ENCODE results near the gene TTLL4. TPM values are rescaled to one million over a fixed set of nuclear protein-coding genes. Genes with fewer than 3 reads are reported as not detected.
A peak's percentile ranks its signal among the peaks of the same experiment; 100 is the strongest.

Gene TTLL4
- total RNA-seq, 1 experiment from 2014 or later = 22.9 TPM

DNA sequence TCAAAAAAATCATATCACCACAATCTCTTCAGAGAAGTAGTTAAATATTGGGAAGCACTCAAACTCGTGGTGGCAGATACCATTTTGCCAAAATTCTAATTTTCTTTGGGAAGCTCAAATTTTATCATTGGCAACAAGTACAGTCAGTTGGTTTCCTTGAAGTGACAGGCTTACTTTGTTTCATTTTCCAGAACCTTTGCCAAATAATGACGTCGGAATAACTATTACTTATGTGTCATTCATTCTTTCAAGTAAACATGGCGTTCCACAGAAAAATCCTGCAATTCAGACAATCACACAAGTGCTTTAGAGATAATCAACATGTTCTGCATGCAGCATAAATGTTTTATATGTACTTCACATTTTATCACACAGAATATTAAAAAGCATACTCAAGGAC is 5.4 kb downstream of the TTLL4 start:
- no peak for DNase-seq (ENCODE audit: low read depth)

DNA sequence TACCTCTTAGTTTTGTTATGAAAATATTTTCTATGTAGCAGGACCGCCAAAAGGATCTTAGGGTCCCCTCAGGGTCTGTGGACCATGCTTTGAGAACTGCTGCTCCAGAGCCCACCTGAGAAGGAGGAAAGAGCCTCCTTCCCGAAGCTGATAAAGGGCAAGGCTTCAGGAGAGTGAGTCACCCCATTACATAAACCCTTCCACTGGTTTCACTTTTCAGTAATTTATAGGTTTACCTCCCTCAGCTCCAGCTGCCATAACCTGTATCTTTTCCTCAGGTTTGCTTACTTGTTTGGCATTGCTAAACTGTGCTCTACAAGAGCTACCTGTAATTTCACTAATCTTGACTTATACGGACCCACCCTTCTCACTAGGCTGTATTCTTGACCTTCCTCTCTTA is 6.6 kb downstream of the TTLL4 start:
- DNase-seq (ENCODE audit: low read depth) = peak; percentile 40

DNA sequence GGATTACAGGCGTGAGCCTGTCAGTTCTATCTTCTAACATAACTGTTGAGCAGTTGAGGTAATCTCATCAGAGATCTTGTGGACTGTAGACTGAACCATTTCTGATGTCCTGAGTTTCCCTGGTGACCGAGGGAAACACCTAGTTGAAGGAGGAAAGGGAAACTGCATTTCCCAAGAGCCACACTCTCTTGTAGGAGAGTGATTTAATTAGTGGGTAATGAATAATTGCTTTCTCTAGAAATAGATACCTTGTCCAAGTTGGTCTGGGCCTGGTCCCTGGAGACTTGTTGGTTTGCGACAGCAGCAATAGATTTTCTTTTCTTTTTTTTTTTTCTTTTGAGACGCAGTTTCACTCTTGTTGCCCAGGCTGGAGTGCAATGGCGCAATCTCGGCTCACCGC is 7.4 kb downstream of the TTLL4 start:
- no peak for DNase-seq (ENCODE audit: low read depth)

- DNase-seq (ENCODE audit: low read depth) = no peak
Measured at GRCh38 chr2:218719457-218719856, 8.8 kb downstream of the TTLL4 start.

GRCh38 chr2:218720048-218721041 is 9.7 kb downstream of the TTLL4 start:
- DNase-seq (ENCODE audit: low read depth) = no peak

GRCh38 chr2:218721488-218721887 is 10.9 kb downstream of the TTLL4 start:
- DNase-seq (ENCODE audit: low read depth) = no peak

GRCh38 chr2:218721934-218722333 is 11.3 kb downstream of the TTLL4 start:
- no peak for DNase-seq (ENCODE audit: low read depth)

DNA sequence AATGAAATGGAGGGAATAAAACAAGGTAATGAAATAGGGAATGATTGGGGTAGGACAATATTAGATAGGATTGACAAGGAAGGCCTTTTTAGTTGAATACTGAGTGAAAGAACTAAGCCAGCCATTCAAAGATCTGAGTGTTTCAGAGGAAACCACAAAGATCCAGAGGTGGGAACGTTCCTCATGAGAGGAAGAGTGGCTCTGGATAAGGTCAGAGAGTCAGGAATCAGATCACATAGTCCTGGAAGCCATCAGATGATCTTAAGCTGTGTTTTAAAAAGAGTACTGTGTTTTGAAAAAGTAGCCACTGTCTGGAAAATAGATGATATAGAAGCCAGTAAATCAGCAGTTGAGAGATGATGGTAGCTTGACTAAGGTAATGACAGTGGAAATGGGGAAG is 11.8 kb downstream of the TTLL4 start:
- DNase-seq (ENCODE audit: low read depth) = no peak

GRCh38 chr2:218722876-218723785 is 12.5 kb downstream of the TTLL4 start:
- no peak for DNase-seq (ENCODE audit: low read depth)

GRCh38 chr2:218726004-218726574 is 15.5 kb downstream of the TTLL4 start:
- DNase-seq (ENCODE audit: low read depth) = no peak

DNA sequence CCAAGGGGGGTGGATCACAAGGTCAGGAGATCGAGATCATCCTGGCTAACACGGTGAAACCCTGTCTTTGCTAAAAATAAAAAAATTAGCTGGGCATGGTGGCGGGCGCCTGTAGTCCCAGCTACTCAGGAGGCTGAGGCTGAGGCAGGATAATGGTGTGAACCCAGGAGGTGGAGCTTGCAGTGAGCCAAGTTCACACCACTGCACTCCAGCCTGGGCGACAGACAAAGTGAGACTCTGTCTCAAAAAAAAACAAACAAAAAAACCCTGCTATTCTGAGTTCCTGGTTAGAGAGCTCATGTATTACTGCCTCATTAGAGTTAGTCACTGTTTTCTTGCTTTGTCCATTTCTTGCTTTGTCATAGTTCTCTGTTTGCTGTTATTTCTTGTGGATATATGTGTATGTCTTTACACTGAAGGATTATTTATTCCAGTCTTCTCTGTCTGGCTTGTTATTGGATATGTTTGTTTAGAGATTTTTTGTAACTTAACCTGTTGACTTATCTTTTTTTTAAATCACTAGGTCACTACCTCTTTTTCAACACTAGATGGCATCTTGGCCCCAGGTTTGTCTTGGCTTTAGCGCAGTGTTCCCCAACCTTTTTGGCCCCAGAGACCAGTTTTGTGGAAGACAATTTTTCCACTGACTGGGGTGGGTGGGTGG is 17.0 kb downstream of the TTLL4 start:
- DNase-seq (ENCODE audit: low read depth) = peak; percentile 49

DNA sequence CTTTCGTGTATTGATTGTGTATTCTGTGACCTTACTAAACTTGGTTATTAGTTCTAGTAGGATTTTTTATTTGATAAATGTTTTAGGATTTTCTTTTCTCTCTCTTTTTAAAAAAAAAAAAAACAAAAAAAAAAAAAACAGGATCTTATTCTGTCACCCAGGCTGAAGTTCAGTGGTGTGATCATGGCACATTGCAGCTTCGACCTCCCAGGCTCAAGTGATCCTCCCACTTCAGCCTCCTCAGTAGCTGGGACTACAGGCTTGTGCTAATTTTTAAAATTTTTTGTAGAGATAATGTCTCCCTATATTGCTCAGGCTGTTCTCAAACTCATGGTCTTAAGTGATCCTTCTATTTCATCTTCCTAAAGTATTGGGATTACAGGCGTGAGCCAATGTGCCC is 19.0 kb downstream of the TTLL4 start:
- DNase-seq (ENCODE audit: low read depth) = no peak

DNA sequence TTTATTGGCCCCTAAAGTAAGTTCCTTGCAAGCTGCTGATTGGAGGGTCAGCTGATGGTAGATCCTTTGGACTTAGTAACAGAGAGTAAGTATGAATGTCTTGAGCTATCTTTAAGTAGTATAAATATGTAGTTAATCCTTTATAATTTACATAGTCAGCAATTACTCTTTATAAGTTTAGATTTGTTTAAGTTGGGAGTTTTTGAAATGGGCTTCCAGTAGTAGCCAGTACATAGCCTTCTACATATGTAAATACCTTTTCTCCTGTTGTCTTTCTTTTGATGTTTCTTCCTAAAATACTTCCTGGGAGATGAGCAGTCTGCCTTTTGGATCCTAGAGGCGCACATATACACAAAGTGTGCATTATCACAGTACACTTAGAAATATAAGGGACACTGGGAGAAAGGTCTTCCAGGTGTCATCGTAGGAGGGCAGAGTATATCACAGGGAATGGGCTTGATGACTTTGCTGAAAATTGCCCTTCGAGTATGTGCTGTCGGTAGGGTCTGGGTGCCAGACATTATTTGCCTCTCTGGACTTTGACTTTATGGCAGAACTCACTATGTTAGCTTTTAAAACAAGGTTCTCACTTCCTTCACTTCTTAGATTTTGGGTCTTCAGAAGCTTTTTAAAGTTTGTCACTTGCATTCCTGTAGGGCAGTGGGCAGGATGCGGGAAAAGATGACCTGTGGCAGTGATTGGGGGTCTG is 21.6 kb downstream of the TTLL4 start:
- no peak for DNase-seq (ENCODE audit: low read depth)

- DNase-seq (ENCODE audit: low read depth) = no peak
Measured at GRCh38 chr2:218732761-218733158, 22.1 kb downstream of the TTLL4 start.

DNA sequence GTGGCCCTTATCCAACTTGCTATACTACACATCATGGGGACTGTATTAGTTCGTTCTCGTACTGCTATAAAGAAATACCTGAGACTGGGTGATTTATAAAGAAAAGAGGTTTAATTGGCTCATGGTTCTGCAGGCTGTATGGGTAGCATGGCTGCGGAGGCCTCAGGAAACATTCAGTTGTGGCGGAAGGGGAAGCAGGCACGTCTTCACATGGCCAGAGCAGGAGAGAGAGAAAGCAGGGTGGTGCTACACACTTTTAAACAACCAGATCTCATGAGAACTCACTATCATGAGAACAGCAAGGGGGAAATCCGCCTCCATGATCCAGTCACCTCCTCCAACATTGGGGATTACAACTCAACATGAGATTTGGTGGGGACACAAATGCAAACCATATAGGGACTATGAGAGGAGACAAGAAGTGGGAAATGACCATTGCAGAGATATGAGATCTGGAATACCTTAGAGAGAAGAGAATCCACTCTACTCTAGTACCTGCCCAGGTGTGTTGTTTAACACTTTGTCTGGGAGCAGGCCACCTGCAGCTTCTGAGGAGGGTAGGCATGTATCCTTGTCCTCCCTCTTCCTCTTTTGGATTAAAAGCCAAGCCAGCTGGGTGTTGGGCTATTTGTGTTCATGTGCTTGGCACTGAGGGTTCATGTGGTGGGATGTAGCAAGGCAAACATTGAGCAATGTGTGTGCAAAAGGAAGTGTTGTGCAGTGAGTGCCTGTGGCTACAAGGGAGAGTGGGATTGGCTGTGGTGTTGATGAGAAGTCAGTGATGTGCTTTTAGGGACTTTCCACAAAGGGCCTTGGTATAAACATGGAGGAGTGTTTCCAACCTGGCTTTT is 22.8 kb downstream of the TTLL4 start:
- DNase-seq (ENCODE audit: low read depth) = peak; percentile 77

DNA sequence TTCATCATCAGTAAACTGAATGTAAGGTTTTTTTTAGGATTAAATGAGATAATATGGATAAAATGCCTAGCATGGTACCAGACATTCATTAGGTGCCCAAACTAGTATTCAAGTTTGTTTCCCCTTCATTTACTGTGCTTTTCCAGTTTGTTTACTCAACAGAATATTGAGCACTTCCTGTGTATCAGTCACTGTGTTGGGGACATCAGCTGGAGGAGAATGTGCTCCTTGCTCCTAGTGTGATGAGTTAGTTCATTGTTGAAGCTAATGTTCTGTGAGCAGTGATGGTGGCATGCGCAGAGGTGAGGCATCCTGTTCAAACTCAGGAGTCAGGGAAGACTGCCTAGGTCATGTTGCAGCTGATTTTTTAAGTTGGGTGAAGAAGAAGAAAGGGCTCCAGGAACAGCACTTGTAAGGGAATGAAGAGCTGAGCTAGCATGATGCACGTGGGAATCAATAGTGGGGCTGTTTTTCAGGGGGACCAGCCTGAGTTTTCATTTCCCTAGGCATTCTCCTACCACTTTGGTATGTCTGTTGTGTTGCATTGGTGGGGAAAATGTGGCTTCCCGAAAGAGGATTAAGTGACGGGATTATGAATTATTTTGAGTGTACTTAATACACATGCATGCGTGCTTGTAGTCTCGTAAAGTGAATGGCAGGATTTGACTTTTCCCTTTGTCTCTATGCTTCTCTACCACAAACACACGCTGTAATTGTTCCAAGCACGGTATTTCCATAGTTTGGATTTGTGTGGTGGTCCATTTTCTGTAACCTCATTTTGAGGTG is 23.7 kb downstream of the TTLL4 start:
- DNase-seq (ENCODE audit: low read depth) = no peak

- DNase-seq (ENCODE audit: low read depth) = no peak
Measured at GRCh38 chr2:218736531-218736930, 25.9 kb downstream of the TTLL4 start.

- DNase-seq (ENCODE audit: low read depth) = no peak
Measured at GRCh38 chr2:218743068-218743467, 32.4 kb downstream of the TTLL4 start.

DNA sequence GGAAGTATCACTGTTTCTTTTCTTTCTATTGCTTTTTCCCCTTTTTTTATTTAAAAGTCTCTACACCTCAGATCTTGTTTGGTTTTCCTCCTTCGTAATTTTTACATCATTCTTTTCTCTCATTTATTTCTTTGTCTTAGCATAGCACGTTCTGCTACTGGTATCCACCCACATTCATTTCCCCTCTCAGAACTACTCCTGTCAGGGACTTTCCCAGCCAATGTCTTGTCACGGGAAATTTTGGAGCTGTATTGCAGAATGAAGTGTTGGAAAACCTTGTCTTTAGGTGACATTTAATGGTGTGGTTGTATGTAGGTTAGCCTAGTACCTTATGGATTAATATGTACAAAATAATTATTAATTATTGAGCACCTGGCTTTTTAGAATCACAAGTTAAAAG is 34.0 kb downstream of the TTLL4 start:
- DNase-seq (ENCODE audit: low read depth) = no peak
